ENCODE data around the gene CNTNAP2.

CNTNAP2 gene

GRCh38 chr7:147992698-147993097 is 1876.1 kb downstream of the CNTNAP2 start:
- no peak overlapping the region for H3K4me2 ChIP-seq
- no peak overlapping the region for H3K9ac ChIP-seq
- no peak overlapping the region for H2AFZ ChIP-seq (ENCODE audit: low read depth)
- H3K4me3 ChIP-seq (IDR thresholded peaks at IDR 0.05; ENCODE audit: insufficient read depth, low read depth, low read length), result no peak overlapping the region
- no peaks in the 10 kb centered on the region for H3K4me1 ChIP-seq (ENCODE audit: low read depth, poor library complexity, severe bottlenecking)
- no peaks in the 10 kb centered on the region for H3K79me2 ChIP-seq (ENCODE audit: insufficient read depth, low read depth)
- no peaks in the 10 kb centered on the region for H4K20me1 ChIP-seq (ENCODE audit: insufficient read depth)
- TF ChIP-seq, protein P1, sequence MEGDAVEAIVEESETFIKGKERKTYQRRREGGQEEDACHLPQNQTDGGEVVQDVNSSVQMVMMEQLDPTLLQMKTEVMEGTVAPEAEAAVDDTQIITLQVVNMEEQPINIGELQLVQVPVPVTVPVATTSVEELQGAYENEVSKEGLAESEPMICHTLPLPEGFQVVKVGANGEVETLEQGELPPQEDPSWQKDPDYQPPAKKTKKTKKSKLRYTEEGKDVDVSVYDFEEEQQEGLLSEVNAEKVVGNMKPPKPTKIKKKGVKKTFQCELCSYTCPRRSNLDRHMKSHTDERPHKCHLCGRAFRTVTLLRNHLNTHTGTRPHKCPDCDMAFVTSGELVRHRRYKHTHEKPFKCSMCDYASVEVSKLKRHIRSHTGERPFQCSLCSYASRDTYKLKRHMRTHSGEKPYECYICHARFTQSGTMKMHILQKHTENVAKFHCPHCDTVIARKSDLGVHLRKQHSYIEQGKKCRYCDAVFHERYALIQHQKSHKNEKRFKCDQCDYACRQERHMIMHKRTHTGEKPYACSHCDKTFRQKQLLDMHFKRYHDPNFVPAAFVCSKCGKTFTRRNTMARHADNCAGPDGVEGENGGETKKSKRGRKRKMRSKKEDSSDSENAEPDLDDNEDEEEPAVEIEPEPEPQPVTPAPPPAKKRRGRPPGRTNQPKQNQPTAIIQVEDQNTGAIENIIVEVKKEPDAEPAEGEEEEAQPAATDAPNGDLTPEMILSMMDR (conservative IDR thresholded peaks at IDR 0.05; ENCODE audit: low read depth, low read length), result no peak
- H3K27me3 ChIP-seq (ENCODE audit: insufficient read depth, low read depth), result no peaks in the 10 kb centered on the region
- H3K27ac ChIP-seq, result no peak overlapping the region
- H3K36me3 ChIP-seq (ENCODE audit: insufficient read depth), result no peaks in the 10 kb centered on the region

GRCh38 chr7:147997636-147998035 is 1881.0 kb downstream of the CNTNAP2 start:
- H2AFZ ChIP-seq (ENCODE audit: low read depth), result no peak overlapping the region
- H3K79me2 ChIP-seq (ENCODE audit: insufficient read depth, low read depth), result no peaks in the 10 kb centered on the region
- no peaks in the 10 kb centered on the region for H4K20me1 ChIP-seq (ENCODE audit: insufficient read depth)
- no peaks in the 10 kb centered on the region for H3K27me3 ChIP-seq (ENCODE audit: insufficient read depth, low read depth)
- H3K4me2 ChIP-seq, result no peak overlapping the region
- H3K27ac ChIP-seq, result no peak overlapping the region
- TF ChIP-seq, protein P1 (conservative IDR thresholded peaks at IDR 0.05; ENCODE audit: low read depth, low read length), result no peak
- no peak overlapping the region for H3K4me3 ChIP-seq (IDR thresholded peaks at IDR 0.05; ENCODE audit: insufficient read depth, low read depth, low read length)
- H3K36me3 ChIP-seq (ENCODE audit: insufficient read depth), result no peaks in the 10 kb centered on the region
- H3K4me1 ChIP-seq (ENCODE audit: low read depth, poor library complexity, severe bottlenecking), result no peaks in the 10 kb centered on the region
- no peak overlapping the region for H3K9ac ChIP-seq

- Histone ChIP-seq H3K4me3 (IDR thresholded peaks at IDR 0.05; ENCODE audit: insufficient read depth, low read depth, low read length) (no peak overlapping the region), H3K36me3 (ENCODE audit: insufficient read depth) (no peaks in the 10 kb centered on the region), H3K9ac (no peak overlapping the region), H3K27ac (no peak overlapping the region), H3K4me2 (no peak overlapping the region), H3K4me1 (ENCODE audit: low read depth, poor library complexity, severe bottlenecking) (no peaks in the 10 kb centered on the region), H2AFZ (ENCODE audit: low read depth) (no peak overlapping the region), H3K79me2 (ENCODE audit: insufficient read depth, low read depth) (no peaks in the 10 kb centered on the region), H4K20me1 (ENCODE audit: insufficient read depth) (no peaks in the 10 kb centered on the region), H3K27me3 (ENCODE audit: insufficient read depth, low read depth) (no peaks in the 10 kb centered on the region)
- TF ChIP-seq, protein P1 (conservative IDR thresholded peaks at IDR 0.05; ENCODE audit: low read depth, low read length), result no peak
These were observed 1883.4 kb downstream of the CNTNAP2 start for GRCh38 chr7:147999962-148000361.

GRCh38 chr7:148011753-148012152 is 1895.2 kb downstream of the CNTNAP2 start:
- no peaks in the 10 kb centered on the region for H3K27me3 ChIP-seq (ENCODE audit: insufficient read depth, low read depth)
- H3K79me2 ChIP-seq (ENCODE audit: insufficient read depth, low read depth), result no peaks in the 10 kb centered on the region
- no peak overlapping the region for H2AFZ ChIP-seq (ENCODE audit: low read depth)
- H3K4me1 ChIP-seq (ENCODE audit: low read depth, poor library complexity, severe bottlenecking), result no peaks in the 10 kb centered on the region
- no peak overlapping the region for H3K4me2 ChIP-seq
- TF ChIP-seq, protein P1 (conservative IDR thresholded peaks at IDR 0.05; ENCODE audit: low read depth, low read length), result no peak
- H3K9ac ChIP-seq, result no peak overlapping the region
- no peak overlapping the region for H3K4me3 ChIP-seq (IDR thresholded peaks at IDR 0.05; ENCODE audit: insufficient read depth, low read depth, low read length)
- no peaks in the 10 kb centered on the region for H3K36me3 ChIP-seq (ENCODE audit: insufficient read depth)
- H4K20me1 ChIP-seq (ENCODE audit: insufficient read depth), result no peaks in the 10 kb centered on the region
- no peak overlapping the region for H3K27ac ChIP-seq

Measured in KMS-11 (cell line).